ENCODE results near the gene DRAP1. TPM values are rescaled to one million over a fixed set of nuclear protein-coding genes. Genes with fewer than 3 reads are reported as not detected.

DRAP1 gene
- polyA plus RNA-seq, 2 of the 4 experiments (the other 2 are of a cell fraction): 73.7 to 143 TPM

GRCh38 chr11:65934014-65934413 lies 14.8 kb downstream of the DRAP1 start:
- WGBS (ENCODE audit: missing lambda C conversion rate): 83% methylated on average over 4 of the region's 4 CpGs
- DNase-seq (ENCODE audit: low read depth in 1 of 2, low spot score in 1 of 2): no peak
- ChIA-PET CTCF (interaction anchor here (0.6 to 1.9 kb wide), 9 partner anchors 11 to 248 kb away, joined by 3 to 7 read pairs (median 3); partner anchors contain the start of genes FIBP and MUS81), POLR2A (no interaction called here)
- peaks cover 9% of the 10 kb centered on the region; the same call in 1 of the 3 replicates for H3K4me1 ChIP-seq
- H3K27ac ChIP-seq: no peak overlapping the region
- no peaks in the 10 kb centered on the region for H3K9me3 ChIP-seq
- H3K4me2 ChIP-seq: no peak overlapping the region
- FAIRE-seq: no peak
- no peak overlapping the region for H3K4me3 ChIP-seq
- TF ChIP-seq KDM1A (IDR thresholded peaks at IDR 0.05; ENCODE audit: low read depth): no peak
- no peak for TF ChIP-seq HES2 (IDR thresholded peaks at IDR 0.05)
- TF ChIP-seq ELK1 (IDR thresholded peaks at IDR 0.05; ENCODE audit: low read depth, low read length): no peak
- no peak for TF ChIP-seq EHF (CRISPR knock-in tag; IDR thresholded peaks at IDR 0.05)
- TF ChIP-seq KDM5A (IDR thresholded peaks at IDR 0.05): no peak
- TF ChIP-seq MAZ (IDR thresholded peaks at IDR 0.05; ENCODE audit: borderline replicate concordance, low read depth, low read length): no peak
- no peak for TF ChIP-seq FOSB (CRISPR knock-in tag; IDR thresholded peaks at IDR 0.05)
- TF ChIP-seq BCL3 (IDR thresholded peaks at IDR 0.05): no peak
- TF ChIP-seq ZC3H11A (IDR thresholded peaks at IDR 0.05): no peak
- TF ChIP-seq CTCF (IDR thresholded peaks at IDR 0.05): no peak
- TF ChIP-seq PHF8 (IDR thresholded peaks at IDR 0.05; ENCODE audit: borderline replicate concordance, low read depth): no peak
- no peak for TF ChIP-seq RFX5 (IDR thresholded peaks at IDR 0.05)
- no peak for TF ChIP-seq FOSL2 (IDR thresholded peaks at IDR 0.05)
- TF ChIP-seq FOSL2 (CRISPR knock-in tag; IDR thresholded peaks at IDR 0.05): no peak
- no peak for ATAC-seq

- 51% methylated on average over 4 of the region's 4 CpGs for WGBS (ENCODE audit: missing lambda C conversion rate)
- Histone ChIP-seq H3K4me3 (no peak overlapping the region), H3K4me1 (peaks cover 3% of the 10 kb centered on the region; the same call in 1 of the 3 replicates), H3K4me2 (no peak overlapping the region), H3K9me3 (no peaks in the 10 kb centered on the region), H3K27ac (no peak overlapping the region)
- ChIA-PET CTCF (interaction anchor here (1.2 to 3.6 kb wide), 5 partner anchors 9 to 53 kb away, joined by 3 to 20 read pairs (median 8); partner anchors contain the start of gene FIBP), POLR2A (no interaction called here)
- TF ChIP-seq ESRRA (IDR thresholded peaks at IDR 0.05; ENCODE audit: borderline replicate concordance, low read length) (no peak), NR3C1 (IDR thresholded peaks at IDR 0.05) (no peak), MAZ (IDR thresholded peaks at IDR 0.05; ENCODE audit: borderline replicate concordance, low read depth, low read length) (no peak), CBX2 (IDR thresholded peaks at IDR 0.05; ENCODE audit: borderline replicate concordance, low read depth) (no peak), BHLHE40 (IDR thresholded peaks at IDR 0.05; ENCODE audit: low read depth, low read length) (no peak), NFE2L2 (conservative IDR thresholded peaks at IDR 0.05; ENCODE audit: low read length) (no peak), HES2 (IDR thresholded peaks at IDR 0.05) (no peak), FOSB (CRISPR knock-in tag; IDR thresholded peaks at IDR 0.05) (no peak), KDM5A (IDR thresholded peaks at IDR 0.05) (no peak), POLR2A (IDR thresholded peaks at IDR 0.05; ENCODE audit: low read length) (no peak), ZSCAN20 (CRISPR knock-in tag; IDR thresholded peaks at IDR 0.05) (no peak), CEBPB (IDR thresholded peaks at IDR 0.05) (no peak), RFX5 (IDR thresholded peaks at IDR 0.05) (no peak), RCOR1 (IDR thresholded peaks at IDR 0.05; ENCODE audit: low read depth, low read length) (no peak), SMC3 (IDR thresholded peaks at IDR 0.05) (no peak), TFCP2L1 (CRISPR knock-in tag; IDR thresholded peaks at IDR 0.05) (no peak), EHMT2 (IDR thresholded peaks at IDR 0.05; ENCODE audit: low read depth) (no peak), HOXA7 (CRISPR knock-in tag; IDR thresholded peaks at IDR 0.05) (no peak), JUNB (IDR thresholded peaks at IDR 0.05) (no peak)
- DNase-seq (ENCODE audit: low read depth in 1 of 2, low spot score in 1 of 2) (no peak), ATAC-seq (no peak), FAIRE-seq (no peak)
Observed at GRCh38 chr11:65937766-65938165, 18.5 kb downstream of the DRAP1 start.

All from A549 (cell line).